Aorta (tissue), 5 donors: Measurements from ENCODE around the gene PRPF38A. TPM values are rescaled to one million over a fixed set of nuclear protein-coding genes. Genes with fewer than 3 reads are reported as not detected.
A peak's percentile ranks its signal among the peaks of the same experiment; 100 is the strongest.

Experiments
- ATAC-seq: fragments of 200-7000 bp; cut with Tn5 transposase; one replicate; pipeline ENCODE4 v1.9.1; 2022; ENCODE audit warnings: moderate library complexity; ENCODE audit not compliant: low FRiP score
- DNase-seq, 2 donors: peaks; one replicate each; pipeline ENCODE4 v3.0.0-alpha.2; 2020
- H3K27ac ChIP-seq, 2 donors: one replicate each; pipeline ENCODE4 v1.5.1; 2013; ENCODE audit warnings: low read length in 2 of 2, mild to moderate bottlenecking in 2 of 2, moderate library complexity in 2 of 2, control low read depth in 1 of 2, inconsistent platforms in 1 of 2, low read depth in 1 of 2
- H3K27me3 ChIP-seq, 2 donors: one replicate each; pipeline ENCODE4 v1.6.1; 2013; ENCODE audit warnings: control low read depth in 1 of 2, low read length in 1 of 2, mild to moderate bottlenecking in 1 of 2, moderate library complexity in 1 of 2; ENCODE audit not compliant: insufficient read depth in 2 of 2, control insufficient read depth in 1 of 2
- H3K36me3 ChIP-seq, 2 donors: one replicate each; pipeline ENCODE4 v1.6.1; 2013; ENCODE audit warnings: control low read depth in 1 of 2, low read length in 1 of 2, mild to moderate bottlenecking in 1 of 2; ENCODE audit not compliant: insufficient read depth in 2 of 2, control insufficient read depth in 1 of 2
- H3K4me1 ChIP-seq, 2 donors: one replicate each; pipeline ENCODE4 v1.6.1; 2013; ENCODE audit warnings: low read length in 2 of 2, control low read depth in 1 of 2, mild to moderate bottlenecking in 1 of 2, moderate library complexity in 1 of 2; ENCODE audit not compliant: insufficient read depth in 2 of 2, control insufficient read depth in 1 of 2
- H3K4me3 ChIP-seq, 2 donors: one replicate each; pipeline ENCODE4 v1.5.1; 2013; ENCODE audit warnings: low read length in 2 of 2, control low read depth in 1 of 2, mild to moderate bottlenecking in 1 of 2
- H3K9me3 ChIP-seq: one replicate; pipeline ENCODE4 v1.6.1; 2013; ENCODE audit warnings: mild to moderate bottlenecking, low read length; ENCODE audit not compliant: control insufficient read depth
- WGBS, 2 donors: extraction: QIAGEN DNeasy Blood & Tissue Kit; methylation state at CpG; one replicate each; pipeline ENCODE4 v1.1.7; 2013; 5-methylcytosine and 5-hydroxymethylcytosine counted together
- intact Hi-C, 2 donors: fragments of 100-400 bp; cut with DNase I; formaldehyde crosslinking; loops; one replicate each; pipeline versions ENCODE4 v1.14.2 to v1.15.0; 2022
- polyA plus RNA-seq, 2 donors: library from polyadenylated mRNA; stranded (reverse); fragments of 200-250 nt; gene quantifications; one replicate each; pipeline ENCODE4 v1.2.3, GENCODE V29; 2013
- total RNA-seq, 2 donors: library from RNA; stranded (reverse); fragmentation: NEBNext Ultra II Directional; extraction: Animal tissue kit (Norgen Biotek cat#: 25700); gene quantifications; one replicate each; pipeline ENCODE4 v1.2.1, GENCODE V29; 2021
- donor health status: healthy with polysubstance abuse.
- donor health status: Bipolar disorder and iron deficiency.
- donor health status: DM: no; HTN: no; CAD: no.
- donor health status: DM: no; HTN: no; CAD: no.
- donor health status: DM: yes; HTN: yes; CAD: no.

Gene PRPF38A
- total and polyA plus RNA-seq, 4 donors = 15.2 to 36.2 (median 27.7) TPM

DNA sequence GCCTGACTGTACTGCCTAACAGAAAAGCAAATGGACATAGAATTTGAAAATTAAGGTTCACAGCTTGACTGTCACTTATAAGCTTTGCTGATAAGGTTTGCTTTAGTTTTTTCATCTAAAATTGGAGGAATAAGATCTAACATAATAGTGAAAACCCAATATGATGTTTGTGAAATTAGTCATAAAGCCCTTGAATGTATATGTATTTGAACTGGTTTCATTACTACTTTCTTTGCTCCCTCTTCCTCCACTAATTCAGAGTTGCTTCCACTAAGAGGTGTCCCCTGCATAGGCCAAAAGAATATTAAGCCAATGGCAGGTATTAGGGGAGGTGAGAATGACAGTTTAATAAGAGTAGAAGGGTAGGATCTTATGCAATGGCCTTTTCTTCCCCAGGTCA is 10.5 kb downstream of the PRPF38A start:
- intact Hi-C loops = no loop called here
- Histone ChIP-seq H3K27ac (no peak overlapping the region), H3K27me3 (no peaks in the 10 kb centered on the region), H3K4me3 (no peak overlapping the region), H3K4me1 (no peaks in the 10 kb centered on the region), H3K36me3 (peaks cover 10 to 11% of the 10 kb centered on the region in 2 donors), H3K9me3 (no peaks in the 10 kb centered on the region)
- DNase-seq (no peak), ATAC-seq (no peak)

DNA sequence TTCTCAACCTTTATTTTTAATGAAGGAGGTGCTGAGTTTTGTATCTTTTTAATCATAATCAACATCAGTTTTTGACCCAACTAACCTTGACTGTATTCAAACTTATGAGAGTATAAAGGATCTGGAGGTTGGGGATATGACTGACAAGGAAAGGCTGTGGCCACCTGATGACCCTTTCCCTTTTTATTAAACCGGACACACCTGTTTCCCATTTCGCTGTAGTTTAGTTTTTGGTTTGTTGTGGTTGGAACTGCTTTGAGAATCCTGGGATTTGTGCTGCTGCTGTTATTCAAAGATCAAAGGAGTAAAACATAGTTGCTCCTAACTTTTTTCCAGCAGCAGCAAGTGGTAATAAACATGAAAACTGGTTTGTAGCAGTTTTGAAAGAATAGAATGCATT is 12.4 kb downstream of the PRPF38A start:
- Histone ChIP-seq H3K27ac (no peak overlapping the region), H3K4me3 (no peak overlapping the region), H3K4me1 (no peaks in the 10 kb centered on the region), H3K36me3 (peaks cover 6 to 9% of the 10 kb centered on the region in 2 donors), H3K27me3 (no peaks in the 10 kb centered on the region), H3K9me3 (no peaks in the 10 kb centered on the region)
- intact Hi-C loops = no loop called here
- WGBS, 2 donors = 90 to 91% methylated on average over 2 of the region's 2 CpGs
- DNase-seq (no peak), ATAC-seq (no peak)

DNA sequence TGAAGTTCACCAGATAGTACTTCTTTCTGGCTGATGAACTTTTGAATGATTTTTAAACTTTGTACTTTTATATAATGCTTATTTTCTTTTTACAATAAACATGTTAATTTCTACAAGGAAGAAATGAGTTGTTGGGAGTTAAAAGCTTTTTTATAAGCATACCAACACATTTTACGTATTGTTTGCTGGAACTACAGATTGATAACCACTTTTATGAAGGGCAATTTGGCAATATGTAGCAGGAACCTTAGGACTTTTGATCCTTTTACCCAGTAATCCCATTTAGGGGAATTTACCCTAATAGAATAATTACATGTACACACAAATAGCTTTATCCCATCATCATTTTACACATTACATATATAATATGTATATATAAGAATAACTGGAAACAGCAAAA is 16.3 kb downstream of the PRPF38A start:
- 87 to 90% methylated on average over 1 of the region's 1 CpG for WGBS, 2 donors
- peaks cover 1 to 3% of the 10 kb centered on the region in 2 donors for H3K36me3 ChIP-seq

DNA sequence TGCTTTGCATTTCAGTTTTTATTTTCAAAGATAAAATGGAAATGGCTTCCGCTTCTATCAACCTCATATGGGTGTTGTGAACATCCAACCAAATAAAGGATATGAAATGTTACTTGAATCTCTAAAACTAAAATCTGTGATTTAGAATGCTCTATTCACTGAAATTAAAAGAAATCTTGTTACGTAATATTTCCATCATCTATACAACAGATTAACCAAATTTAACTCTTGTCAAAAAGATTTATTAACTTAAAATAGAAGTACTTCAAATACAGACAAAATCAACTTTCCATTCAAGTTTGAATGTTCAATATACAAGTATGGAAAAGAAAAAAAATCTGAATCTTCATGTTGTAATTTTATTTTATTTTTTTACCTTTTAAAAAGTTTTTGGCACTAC is 18.7 kb downstream of the PRPF38A start:
- H3K27me3 ChIP-seq = no peaks in the 10 kb centered on the region
- no peak for ATAC-seq
- intact Hi-C loops = no loop called here
- WGBS, 2 donors = 96 to 97% methylated on average over 2 of the region's 2 CpGs
- H3K4me3 ChIP-seq = no peak overlapping the region
- no peaks in the 10 kb centered on the region for H3K9me3 ChIP-seq
- peaks cover 1 to 3% of the 10 kb centered on the region in 2 donors for H3K36me3 ChIP-seq
- H3K4me1 ChIP-seq = no peaks in the 10 kb centered on the region
- H3K27ac ChIP-seq = no peak overlapping the region
- DNase-seq = no peak

More for the DNA sequence above, 16.3 kb downstream of the PRPF38A start:
- no peaks in the 10 kb centered on the region for H3K9me3 ChIP-seq
- no peaks in the 10 kb centered on the region for H3K4me1 ChIP-seq
- no peak for DNase-seq
- H3K27ac ChIP-seq = no peak overlapping the region
- no peak overlapping the region for H3K4me3 ChIP-seq
- no peaks in the 10 kb centered on the region for H3K27me3 ChIP-seq
- intact Hi-C loops = no loop called here
- no peak for ATAC-seq

DNA sequence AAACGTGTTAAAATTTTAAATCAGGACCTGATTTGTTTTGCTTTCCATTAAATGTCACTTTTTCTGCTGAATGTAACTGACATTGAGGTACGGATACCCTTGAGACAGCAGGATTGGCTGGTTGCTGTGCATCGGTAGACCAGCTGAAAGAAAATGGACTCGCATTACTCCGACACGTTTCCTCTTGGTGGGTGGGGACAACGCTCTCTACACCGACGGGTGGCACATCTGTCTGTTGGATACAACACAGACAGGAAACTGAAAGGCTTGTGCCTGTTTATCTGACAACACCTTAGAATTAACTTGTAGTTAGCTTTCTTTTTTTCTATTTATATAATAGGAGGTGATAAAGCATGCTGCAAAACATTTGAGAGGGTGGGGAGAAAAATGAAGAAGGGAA is 19.4 kb downstream of the PRPF38A start:
- ATAC-seq = no peak
- intact Hi-C loops = no loop called here
- H3K4me3 ChIP-seq = no peak overlapping the region
- H3K27me3 ChIP-seq = no peaks in the 10 kb centered on the region
- peaks cover 1 to 3% of the 10 kb centered on the region in 2 donors for H3K36me3 ChIP-seq
- no peak overlapping the region for H3K27ac ChIP-seq
- no peaks in the 10 kb centered on the region for H3K9me3 ChIP-seq
- no peak for DNase-seq
- H3K4me1 ChIP-seq = no peaks in the 10 kb centered on the region
- WGBS, 2 donors = 68 to 71% methylated on average over 9 of the region's 9 CpGs

DNA sequence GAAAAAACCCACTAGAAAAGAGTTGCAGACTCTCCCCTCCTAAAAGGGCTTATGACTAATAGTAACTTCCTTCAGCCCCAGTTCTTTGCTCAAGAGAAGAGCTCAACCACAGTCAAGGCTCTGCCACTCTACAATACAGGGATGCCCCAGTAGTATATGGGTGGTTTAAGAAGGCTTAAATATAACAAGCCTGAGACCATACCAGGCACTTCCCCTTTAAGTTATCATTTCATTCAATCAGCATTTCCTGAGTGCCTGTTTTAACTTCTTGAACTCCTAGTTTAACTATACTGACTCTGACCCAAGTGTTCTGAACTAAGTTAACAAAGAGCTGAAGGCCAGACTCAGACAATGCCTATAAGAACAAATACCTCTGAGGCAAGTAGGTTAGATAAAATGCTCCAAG is 19.8 kb downstream of the PRPF38A start:
- H3K4me1 ChIP-seq = no peaks in the 10 kb centered on the region
- ATAC-seq (no peak), DNase-seq (no peak)
- H3K27ac ChIP-seq = no peak overlapping the region
- no peaks in the 10 kb centered on the region for H3K27me3 ChIP-seq
- peaks cover 1 to 3% of the 10 kb centered on the region in 2 donors for H3K36me3 ChIP-seq
- no peak overlapping the region for H3K4me3 ChIP-seq
- no peaks in the 10 kb centered on the region for H3K9me3 ChIP-seq
- intact Hi-C loops = no loop called here

DNA sequence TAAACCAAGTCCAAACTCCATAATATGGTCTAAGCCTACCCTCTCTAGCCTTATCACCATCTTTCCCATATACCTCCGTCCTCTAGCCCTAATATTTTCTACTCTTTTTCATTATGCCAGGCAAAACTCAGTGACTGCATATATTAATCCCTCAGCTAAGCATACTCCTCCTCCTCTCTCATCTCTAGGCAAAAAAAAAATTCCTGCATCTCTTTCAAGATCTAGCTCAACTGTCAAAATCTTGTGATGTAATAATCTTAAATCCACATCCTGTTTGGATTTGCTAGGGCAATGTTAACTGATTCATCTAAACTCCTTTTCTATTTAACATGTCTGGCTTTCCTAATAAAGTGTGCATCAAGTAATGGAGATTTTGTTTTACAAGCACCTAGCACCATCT is 20.4 kb downstream of the PRPF38A start:
- ATAC-seq = no peak
- H3K4me3 ChIP-seq = no peak overlapping the region
- H3K27me3 ChIP-seq = no peaks in the 10 kb centered on the region
- H3K9me3 ChIP-seq = no peaks in the 10 kb centered on the region
- WGBS, 2 donors = 88 to 91% methylated on average over 1 of the region's 1 CpG
- intact Hi-C loops = no loop called here
- DNase-seq = no peak
- H3K36me3 ChIP-seq = peaks cover 1 to 3% of the 10 kb centered on the region in 2 donors
- no peak overlapping the region for H3K27ac ChIP-seq
- H3K4me1 ChIP-seq = no peaks in the 10 kb centered on the region

DNA sequence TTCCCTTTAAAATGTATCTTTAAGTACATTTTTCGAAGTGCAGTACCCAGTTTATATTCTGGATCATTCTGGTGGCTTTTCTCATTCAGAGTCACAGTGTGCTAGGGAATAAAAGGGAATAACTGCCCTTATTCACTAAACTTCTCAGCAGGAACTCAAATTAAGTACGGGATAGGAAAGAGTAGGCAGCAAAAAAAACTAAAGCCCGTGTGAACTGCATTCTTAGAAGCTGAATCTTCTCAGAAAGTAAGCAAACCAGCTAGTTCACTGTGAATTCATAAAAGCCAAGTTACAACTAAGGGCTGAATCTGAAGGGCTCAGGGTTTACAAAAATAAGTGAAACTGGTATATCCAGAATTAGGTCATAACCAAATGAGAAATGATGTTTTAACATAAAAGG is 22.0 kb downstream of the PRPF38A start:
- Histone ChIP-seq H3K27ac (peak overlapping the region in 1 of 2 donors; percentile 57), H3K4me3 (no peak overlapping the region), H3K36me3 (peaks cover 3 to 5% of the 10 kb centered on the region in 2 donors), H3K9me3 (no peaks in the 10 kb centered on the region), H3K4me1 (no peaks in the 10 kb centered on the region), H3K27me3 (no peaks in the 10 kb centered on the region)
- ATAC-seq (no peak), DNase-seq (no peak)
- WGBS, 2 donors = 31 to 32% methylated on average over 3 of the region's 3 CpGs
- intact Hi-C loops = no loop called here

DNA sequence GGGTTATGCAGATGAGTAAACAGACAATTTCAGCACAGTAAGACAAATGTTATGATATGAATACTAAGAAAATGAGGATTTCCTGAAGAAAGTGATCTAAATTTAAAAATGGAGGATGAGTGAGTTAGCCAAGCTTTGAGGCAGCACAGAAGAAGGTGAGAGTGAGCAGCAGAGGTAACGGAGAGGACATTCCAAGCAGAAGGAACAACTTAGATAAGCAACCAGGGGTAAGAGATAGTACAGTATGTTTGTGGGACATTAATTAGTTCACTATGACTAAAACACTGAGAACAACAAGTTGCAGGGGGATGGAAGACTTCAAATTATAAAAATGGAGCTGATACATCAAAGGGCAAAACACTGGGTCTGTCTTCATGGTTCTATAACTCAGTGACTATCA is 22.8 kb downstream of the PRPF38A start:
- Histone ChIP-seq H3K9me3 (no peaks in the 10 kb centered on the region), H3K4me1 (no peaks in the 10 kb centered on the region), H3K27ac (no peak overlapping the region), H3K4me3 (no peak overlapping the region), H3K27me3 (no peaks in the 10 kb centered on the region), H3K36me3 (peaks cover 3 to 5% of the 10 kb centered on the region in 2 donors)
- intact Hi-C loops = no loop called here
- no peak for ATAC-seq
- no peak for DNase-seq
- WGBS, 2 donors = 92 to 93% methylated on average over 1 of the region's 1 CpG
